Measurements from ENCODE around the gene PSME3IP1. TPM values are rescaled to one million over a fixed set of nuclear protein-coding genes. Genes with fewer than 3 reads are reported as not detected.

PSME3IP1 gene
- polyA plus RNA-seq, 2 donors: 50.4 to 50.6 TPM

- Histone ChIP-seq H3K4me1 (ENCODE audit: control insufficient read depth in 2 of 2, insufficient read depth in 2 of 2, low read length in 1 of 2) (no peaks in the 10 kb centered on the region), H3K9me3 (ENCODE audit: control insufficient read depth in 2 of 2, insufficient read depth in 1 of 2, low read depth in 1 of 2, low read length in 1 of 2) (no peaks in the 10 kb centered on the region), H3K4me3 (ENCODE audit: low read depth in 1 of 2, low read length in 2 of 2) (no peak overlapping the region), H3K27ac (ENCODE audit: low read depth in 2 of 2, low read length in 1 of 2) (no peak overlapping the region), H3K27me3 (ENCODE audit: control insufficient read depth in 1 of 2, insufficient read depth in 2 of 2, low read length in 2 of 2) (no peaks in the 10 kb centered on the region), H3K36me3 (ENCODE audit: control insufficient read depth in 2 of 2, insufficient read depth in 2 of 2, low read length in 1 of 2) (peaks cover 4 to 18% of the 10 kb centered on the region in 2 donors)
- WGBS, 2 donors: 94 to 96% methylated on average over 6 of the region's 6 CpGs
These were observed 39.0 kb upstream of the PSME3IP1 start for GRCh38 chr16:57224651-57225335.

- Histone ChIP-seq H3K27me3 (ENCODE audit: control insufficient read depth in 1 of 2, insufficient read depth in 2 of 2, low read length in 2 of 2) (no peaks in the 10 kb centered on the region), H3K4me1 (ENCODE audit: control insufficient read depth in 2 of 2, insufficient read depth in 2 of 2, low read length in 1 of 2) (no peaks in the 10 kb centered on the region), H3K4me3 (ENCODE audit: low read depth in 1 of 2, low read length in 2 of 2) (no peak overlapping the region), H3K9me3 (ENCODE audit: control insufficient read depth in 2 of 2, insufficient read depth in 1 of 2, low read depth in 1 of 2, low read length in 1 of 2) (no peaks in the 10 kb centered on the region), H3K27ac (ENCODE audit: low read depth in 2 of 2, low read length in 1 of 2) (no peak overlapping the region), H3K36me3 (ENCODE audit: control insufficient read depth in 2 of 2, insufficient read depth in 2 of 2, low read length in 1 of 2) (peaks cover 4 to 18% of the 10 kb centered on the region in 2 donors)
- WGBS, 2 donors: 92 to 97% methylated on average over 1 of the region's 1 CpG
These were observed 37.2 kb upstream of the PSME3IP1 start for GRCh38 chr16:57223057-57223456.

GRCh38 chr16:57216968-57217367 is 31.1 kb upstream of the PSME3IP1 start:
- no peaks in the 10 kb centered on the region for H3K27me3 ChIP-seq (ENCODE audit: control insufficient read depth in 1 of 2, insufficient read depth in 2 of 2, low read length in 2 of 2)
- 85 to 90% methylated on average over 2 of the region's 2 CpGs for WGBS, 2 donors
- no peak overlapping the region for H3K27ac ChIP-seq (ENCODE audit: low read depth in 2 of 2, low read length in 1 of 2)
- no peaks in the 10 kb centered on the region for H3K4me1 ChIP-seq (ENCODE audit: control insufficient read depth in 2 of 2, insufficient read depth in 2 of 2, low read length in 1 of 2)
- H3K9me3 ChIP-seq (ENCODE audit: control insufficient read depth in 2 of 2, insufficient read depth in 1 of 2, low read depth in 1 of 2, low read length in 1 of 2): no peaks in the 10 kb centered on the region
- H3K4me3 ChIP-seq (ENCODE audit: low read depth in 1 of 2, low read length in 2 of 2): no peak overlapping the region
- peaks cover 12 to 20% of the 10 kb centered on the region in 2 donors for H3K36me3 ChIP-seq (ENCODE audit: control insufficient read depth in 2 of 2, insufficient read depth in 2 of 2, low read length in 1 of 2)

GRCh38 chr16:57213462-57213861 is 27.6 kb upstream of the PSME3IP1 start:
- Histone ChIP-seq H3K27me3 (ENCODE audit: control insufficient read depth in 1 of 2, insufficient read depth in 2 of 2, low read length in 2 of 2) (no peaks in the 10 kb centered on the region), H3K4me3 (ENCODE audit: low read depth in 1 of 2, low read length in 2 of 2) (no peak overlapping the region), H3K4me1 (ENCODE audit: control insufficient read depth in 2 of 2, insufficient read depth in 2 of 2, low read length in 1 of 2) (no peaks in the 10 kb centered on the region), H3K9me3 (ENCODE audit: control insufficient read depth in 2 of 2, insufficient read depth in 1 of 2, low read depth in 1 of 2, low read length in 1 of 2) (no peaks in the 10 kb centered on the region), H3K27ac (ENCODE audit: low read depth in 2 of 2, low read length in 1 of 2) (no peak overlapping the region), H3K36me3 (ENCODE audit: control insufficient read depth in 2 of 2, insufficient read depth in 2 of 2, low read length in 1 of 2) (peaks cover 14 to 20% of the 10 kb centered on the region in 2 donors)
- 51 to 70% methylated on average over 1 of the region's 1 CpG for WGBS, 2 donors

- Histone ChIP-seq H3K27me3 (ENCODE audit: control insufficient read depth in 1 of 2, insufficient read depth in 2 of 2, low read length in 2 of 2) (no peaks in the 10 kb centered on the region), H3K4me3 (ENCODE audit: low read depth in 1 of 2, low read length in 2 of 2) (no peak overlapping the region), H3K4me1 (ENCODE audit: control insufficient read depth in 2 of 2, insufficient read depth in 2 of 2, low read length in 1 of 2) (no peaks in the 10 kb centered on the region), H3K9me3 (ENCODE audit: control insufficient read depth in 2 of 2, insufficient read depth in 1 of 2, low read depth in 1 of 2, low read length in 1 of 2) (no peaks in the 10 kb centered on the region), H3K27ac (ENCODE audit: low read depth in 2 of 2, low read length in 1 of 2) (no peak overlapping the region), H3K36me3 (ENCODE audit: control insufficient read depth in 2 of 2, insufficient read depth in 2 of 2, low read length in 1 of 2) (peaks cover 0 to 7% of the 10 kb centered on the region in 2 donors)
- WGBS, 2 donors: 98 to 100% methylated on average over 5 of the region's 5 CpGs
These were observed 23.9 kb upstream of the PSME3IP1 start for GRCh38 chr16:57209780-57210179.

GRCh38 chr16:57208926-57209325 is 23.1 kb upstream of the PSME3IP1 start:
- WGBS, 2 donors: 94 to 98% methylated on average over 1 of the region's 1 CpG
- H3K36me3 ChIP-seq (ENCODE audit: control insufficient read depth in 2 of 2, insufficient read depth in 2 of 2, low read length in 1 of 2): peaks cover 0 to 10% of the 10 kb centered on the region in 2 donors

GRCh38 chr16:57204675-57205074 is 18.8 kb upstream of the PSME3IP1 start:
- peaks cover 0 to 10% of the 10 kb centered on the region in 2 donors for H3K36me3 ChIP-seq (ENCODE audit: control insufficient read depth in 2 of 2, insufficient read depth in 2 of 2, low read length in 1 of 2)
- no peak overlapping the region for H3K27ac ChIP-seq (ENCODE audit: low read depth in 2 of 2, low read length in 1 of 2)
- H3K4me3 ChIP-seq (ENCODE audit: low read depth in 1 of 2, low read length in 2 of 2): no peak overlapping the region
- no peaks in the 10 kb centered on the region for H3K9me3 ChIP-seq (ENCODE audit: control insufficient read depth in 2 of 2, insufficient read depth in 1 of 2, low read depth in 1 of 2, low read length in 1 of 2)
- WGBS, 2 donors: 91 to 92% methylated on average over 12 of the region's 12 CpGs
- no peaks in the 10 kb centered on the region for H3K4me1 ChIP-seq (ENCODE audit: control insufficient read depth in 2 of 2, insufficient read depth in 2 of 2, low read length in 1 of 2)
- H3K27me3 ChIP-seq (ENCODE audit: control insufficient read depth in 1 of 2, insufficient read depth in 2 of 2, low read length in 2 of 2): no peaks in the 10 kb centered on the region

More at GRCh38 chr16:57208926-57209325, 23.1 kb upstream of the PSME3IP1 start:
- no peaks in the 10 kb centered on the region for H3K27me3 ChIP-seq (ENCODE audit: control insufficient read depth in 1 of 2, insufficient read depth in 2 of 2, low read length in 2 of 2)
- H3K27ac ChIP-seq (ENCODE audit: low read depth in 2 of 2, low read length in 1 of 2): no peak overlapping the region
- H3K4me1 ChIP-seq (ENCODE audit: control insufficient read depth in 2 of 2, insufficient read depth in 2 of 2, low read length in 1 of 2): no peaks in the 10 kb centered on the region
- no peak overlapping the region for H3K4me3 ChIP-seq (ENCODE audit: low read depth in 1 of 2, low read length in 2 of 2)
- H3K9me3 ChIP-seq (ENCODE audit: control insufficient read depth in 2 of 2, insufficient read depth in 1 of 2, low read depth in 1 of 2, low read length in 1 of 2): no peaks in the 10 kb centered on the region

- no peaks in the 10 kb centered on the region for H3K4me1 ChIP-seq (ENCODE audit: control insufficient read depth in 2 of 2, insufficient read depth in 2 of 2, low read length in 1 of 2)
- H3K27ac ChIP-seq (ENCODE audit: low read depth in 2 of 2, low read length in 1 of 2): no peak overlapping the region
- H3K36me3 ChIP-seq (ENCODE audit: control insufficient read depth in 2 of 2, insufficient read depth in 2 of 2, low read length in 1 of 2): peaks cover 0 to 6% of the 10 kb centered on the region in 2 donors
- H3K4me3 ChIP-seq (ENCODE audit: low read depth in 1 of 2, low read length in 2 of 2): no peak overlapping the region
- WGBS, 2 donors: 59 to 74% methylated on average over 1 of the region's 1 CpG
- H3K9me3 ChIP-seq (ENCODE audit: control insufficient read depth in 2 of 2, insufficient read depth in 1 of 2, low read depth in 1 of 2, low read length in 1 of 2): no peaks in the 10 kb centered on the region
- H3K27me3 ChIP-seq (ENCODE audit: control insufficient read depth in 1 of 2, insufficient read depth in 2 of 2, low read length in 2 of 2): no peaks in the 10 kb centered on the region
These were observed 17.6 kb upstream of the PSME3IP1 start for GRCh38 chr16:57203451-57203850.

GRCh38 chr16:57202095-57202886 is 16.5 kb upstream of the PSME3IP1 start:
- WGBS, 2 donors: 88 to 90% methylated on average over 7 of the region's 7 CpGs
- Histone ChIP-seq H3K27ac (ENCODE audit: low read depth in 2 of 2, low read length in 1 of 2) (no peak overlapping the region), H3K9me3 (ENCODE audit: control insufficient read depth in 2 of 2, insufficient read depth in 1 of 2, low read depth in 1 of 2, low read length in 1 of 2) (no peaks in the 10 kb centered on the region), H3K4me3 (ENCODE audit: low read depth in 1 of 2, low read length in 2 of 2) (no peak overlapping the region), H3K36me3 (ENCODE audit: control insufficient read depth in 2 of 2, insufficient read depth in 2 of 2, low read length in 1 of 2) (peaks cover 0 to 3% of the 10 kb centered on the region in 2 donors), H3K4me1 (ENCODE audit: control insufficient read depth in 2 of 2, insufficient read depth in 2 of 2, low read length in 1 of 2) (no peaks in the 10 kb centered on the region), H3K27me3 (ENCODE audit: control insufficient read depth in 1 of 2, insufficient read depth in 2 of 2, low read length in 2 of 2) (no peaks in the 10 kb centered on the region)
